GM12878 (cell line): Measurements from ENCODE around the gene PCARE. TPM values are rescaled to one million over a fixed set of nuclear protein-coding genes. Genes with fewer than 3 reads are reported as not detected.

Source experiments
- MEF2A ChIP-seq: IDR thresholded peaks from 2 replicates; pipeline ENCODE4 v1.6.1; 2011; ENCODE audit warnings: low read depth, mild to moderate bottlenecking, low read length, moderate library complexity; ENCODE audit not compliant: insufficient read depth
- RB1 ChIP-seq: fragments of 450-650 bp; formaldehyde crosslinking; IDR thresholded peaks from 2 replicates; pipeline ENCODE4 v1.6.1; 2017; ENCODE audit warnings: mild to moderate bottlenecking, borderline replicate concordance
- STAT1 ChIP-seq: fragments of 450-650 bp; conservative IDR thresholded peaks from 2 replicates; pipeline ENCODE4 v1.6.1; 2014; ENCODE audit warnings: antibody characterized with exemption, mild to moderate bottlenecking
- SUZ12 ChIP-seq: fragments of 200-600 bp; sonication (generic); IDR thresholded peaks from one replicate; pipeline ENCODE4 v1.6.1; 2018; ENCODE audit warnings: antibody characterized with exemption, mild to moderate bottlenecking; ENCODE audit not compliant: unreplicated experiment
- TBL1XR1 ChIP-seq: IDR thresholded peaks from 2 replicates; pipeline ENCODE4 v1.6.1; 2012; ENCODE audit warnings: low read depth, low read length, improper control_type of control experiment
- polyA plus RNA-seq, 11 experiments: library from polyadenylated mRNA; depleted of rRNA in 4 of 11; unstranded in 6 of 11; stranded (reverse) in 5 of 11; fragments of >200 nt; fragmentation: Nextera tagmentation in 4 of 11; fragmentation: Illumina TruSeq in 1 of 11; extraction: Ambion mirVana in 4 of 11; extraction: Trizol in 1 of 11; gene quantifications; 1 replicate in 1 of 11; 2 replicates in 10 of 11; pipeline versions ENCODE4 v1.2.1 to v1.2.3, GENCODE V29; 2011 to 2016; ENCODE audit warnings: inconsistent platforms in 2 of 11, missing spikeins in 2 of 11, low read depth in 1 of 11
- total RNA-seq, 4 experiments: library from RNA; depleted of rRNA in 3 of 4; stranded (reverse); fragments of >200 nt in 3 of 4; fragmentation: Illumina TruSeq in 1 of 4; extraction: Trizol in 1 of 4; gene quantifications; 2 replicates each; pipeline versions ENCODE4 v1.2.1 to v1.2.3, GENCODE V29; 2013 to 2021
- TF ChIP-seq, protein P1 (sequence below): fragments of 450-650 bp; IDR thresholded peaks from 2 replicates; pipeline ENCODE4 v1.6.1; 2017; ENCODE audit warnings: mild to moderate bottlenecking, low read depth, inconsistent platforms; ENCODE audit not compliant: poor library complexity, severe bottlenecking
- TF ChIP-seq, protein P2 (sequence below): IDR thresholded peaks from 2 replicates; pipeline ENCODE4 v1.6.1; 2011; ENCODE audit warnings: low read depth, mild to moderate bottlenecking, low read length, moderate library complexity, borderline replicate concordance; ENCODE audit errors: extremely low read depth
- TF ChIP-seq, protein P3 (sequence below): IDR thresholded peaks from 2 replicates; pipeline ENCODE4 v1.6.1; 2011; ENCODE audit warnings: borderline replicate concordance, low read depth, mild to moderate bottlenecking, moderate library complexity, low read length; ENCODE audit not compliant: insufficient read depth, poor library complexity, severe bottlenecking
- TF ChIP-seq, protein P4 (sequence below): IDR thresholded peaks from 2 replicates; pipeline ENCODE4 v1.6.1; 2012; ENCODE audit warnings: low read depth, low read length, improper control_type of control experiment

The PCARE gene
- total and polyA plus RNA-seq, 10 of the 15 experiments (the other 5 are each of a cell fraction or from before 2014, with no cell fraction given): 0.04 to 0.08 (median 0.06) TPM; not detected in 5

GRCh38 chr2:29115797-29116781 is 41.8 kb upstream of the PCARE start (continued):
- TF ChIP-seq, protein P1, sequence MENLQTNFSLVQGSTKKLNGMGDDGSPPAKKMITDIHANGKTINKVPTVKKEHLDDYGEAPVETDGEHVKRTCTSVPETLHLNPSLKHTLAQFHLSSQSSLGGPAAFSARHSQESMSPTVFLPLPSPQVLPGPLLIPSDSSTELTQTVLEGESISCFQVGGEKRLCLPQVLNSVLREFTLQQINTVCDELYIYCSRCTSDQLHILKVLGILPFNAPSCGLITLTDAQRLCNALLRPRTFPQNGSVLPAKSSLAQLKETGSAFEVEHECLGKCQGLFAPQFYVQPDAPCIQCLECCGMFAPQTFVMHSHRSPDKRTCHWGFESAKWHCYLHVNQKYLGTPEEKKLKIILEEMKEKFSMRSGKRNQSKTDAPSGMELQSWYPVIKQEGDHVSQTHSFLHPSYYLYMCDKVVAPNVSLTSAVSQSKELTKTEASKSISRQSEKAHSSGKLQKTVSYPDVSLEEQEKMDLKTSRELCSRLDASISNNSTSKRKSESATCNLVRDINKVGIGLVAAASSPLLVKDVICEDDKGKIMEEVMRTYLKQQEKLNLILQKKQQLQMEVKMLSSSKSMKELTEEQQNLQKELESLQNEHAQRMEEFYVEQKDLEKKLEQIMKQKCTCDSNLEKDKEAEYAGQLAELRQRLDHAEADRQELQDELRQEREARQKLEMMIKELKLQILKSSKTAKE: peak; percentile 26
- no peak for TF ChIP-seq SUZ12
- TF ChIP-seq, protein P2, sequence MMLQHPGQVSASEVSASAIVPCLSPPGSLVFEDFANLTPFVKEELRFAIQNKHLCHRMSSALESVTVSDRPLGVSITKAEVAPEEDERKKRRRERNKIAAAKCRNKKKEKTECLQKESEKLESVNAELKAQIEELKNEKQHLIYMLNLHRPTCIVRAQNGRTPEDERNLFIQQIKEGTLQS: peak; percentile 71; the same call in 1 of the 2 replicates
- no peak for TF ChIP-seq STAT1
- TF ChIP-seq, protein P3, sequence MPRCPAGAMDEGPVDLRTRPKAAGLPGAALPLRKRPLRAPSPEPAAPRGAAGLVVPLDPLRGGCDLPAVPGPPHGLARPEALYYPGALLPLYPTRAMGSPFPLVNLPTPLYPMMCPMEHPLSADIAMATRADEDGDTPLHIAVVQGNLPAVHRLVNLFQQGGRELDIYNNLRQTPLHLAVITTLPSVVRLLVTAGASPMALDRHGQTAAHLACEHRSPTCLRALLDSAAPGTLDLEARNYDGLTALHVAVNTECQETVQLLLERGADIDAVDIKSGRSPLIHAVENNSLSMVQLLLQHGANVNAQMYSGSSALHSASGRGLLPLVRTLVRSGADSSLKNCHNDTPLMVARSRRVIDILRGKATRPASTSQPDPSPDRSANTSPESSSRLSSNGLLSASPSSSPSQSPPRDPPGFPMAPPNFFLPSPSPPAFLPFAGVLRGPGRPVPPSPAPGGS: no peak
- TF ChIP-seq TBL1XR1: no peak
- TF ChIP-seq, protein P4, sequence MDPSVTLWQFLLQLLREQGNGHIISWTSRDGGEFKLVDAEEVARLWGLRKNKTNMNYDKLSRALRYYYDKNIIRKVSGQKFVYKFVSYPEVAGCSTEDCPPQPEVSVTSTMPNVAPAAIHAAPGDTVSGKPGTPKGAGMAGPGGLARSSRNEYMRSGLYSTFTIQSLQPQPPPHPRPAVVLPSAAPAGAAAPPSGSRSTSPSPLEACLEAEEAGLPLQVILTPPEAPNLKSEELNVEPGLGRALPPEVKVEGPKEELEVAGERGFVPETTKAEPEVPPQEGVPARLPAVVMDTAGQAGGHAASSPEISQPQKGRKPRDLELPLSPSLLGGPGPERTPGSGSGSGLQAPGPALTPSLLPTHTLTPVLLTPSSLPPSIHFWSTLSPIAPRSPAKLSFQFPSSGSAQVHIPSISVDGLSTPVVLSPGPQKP: no peak
- no peak for TF ChIP-seq RB1
- TF ChIP-seq MEF2A: 0 out of 2 replicates have a peak, but pooled peaks have one; percentile 9
